ENCODE measurements around the gene SCN4B.

DNA sequence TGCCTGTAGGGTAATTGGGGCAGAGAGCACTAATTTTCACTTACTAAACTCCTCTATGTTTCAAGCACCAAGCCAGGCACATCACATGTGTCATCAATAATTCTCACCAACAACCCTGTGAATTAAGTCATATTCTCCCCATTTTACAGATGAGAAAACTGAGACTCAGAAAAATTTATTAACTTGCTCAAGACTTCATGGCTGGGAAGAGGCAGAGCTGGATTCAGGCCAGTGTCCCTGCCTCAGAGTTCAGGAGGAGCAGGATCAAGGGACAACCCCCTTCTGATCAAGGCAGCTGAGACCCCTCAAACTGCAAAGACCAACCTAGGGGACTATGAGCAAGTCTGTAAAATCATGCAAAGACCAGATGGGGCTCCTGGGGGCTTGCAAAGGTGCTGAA is 68.0 kb downstream of the SCN4B start:
- TF ChIP-seq CTCF (optimal IDR thresholded peaks at IDR 0.05 in 1 of 3, IDR thresholded peaks at IDR 0.05 in 1 of 3, conservative IDR thresholded peaks at IDR 0.05 in 1 of 3; ENCODE audit: extremely low read depth in 1 of 3, insufficient read depth in 2 of 3, low read length in 3 of 3) (no peak), EZH2 (IDR thresholded peaks at IDR 0.05; ENCODE audit: low read length) (no peak)
